Calu3 (cell line): ENCODE results near the gene CDK5RAP1. TPM values are rescaled to one million over a fixed set of nuclear protein-coding genes. Genes with fewer than 3 reads are reported as not detected.

ENCODE experiments used
- BruUV-seq: library from RNA; stranded (reverse); fragments of 400-500 nt; replicated peaks from 2 replicates; lab custom pipeline; 2021; lab: Mats Ljungman, UMichigan
- CTCF ChIA-PET: fragments of 300-600 bp; sonication (Branson Sonifier 250); formaldehyde crosslinking; loops from one replicate; lab custom pipeline; 2022; ENCODE audit warnings: antibody characterized with exemption; lab: Charles Lee
- DNase-seq: peaks from one replicate; pipeline ENCODE4 v3.0.0; 2022
- H3K27ac Mint-ChIP-seq: one replicate; pipeline ENCODE4 v1.8.0; 2022; ENCODE audit warnings: mixed read lengths; ENCODE audit not compliant: unreplicated experiment
- H3K27me3 Mint-ChIP-seq: one replicate; pipeline ENCODE4 v1.8.0; 2022; ENCODE audit warnings: mixed read lengths; ENCODE audit not compliant: unreplicated experiment
- H3K36me3 Mint-ChIP-seq: one replicate; pipeline ENCODE4 v1.8.0; 2022; ENCODE audit warnings: mild to moderate bottlenecking, moderate library complexity, mixed read lengths; ENCODE audit not compliant: insufficient read depth, unreplicated experiment
- H3K4me1 Mint-ChIP-seq: one replicate; pipeline ENCODE4 v1.8.0; 2022; ENCODE audit warnings: mild to moderate bottlenecking, low read depth, mixed read lengths; ENCODE audit not compliant: unreplicated experiment
- H3K4me3 Mint-ChIP-seq: one replicate; pipeline ENCODE4 v1.8.0; 2022; ENCODE audit warnings: mild to moderate bottlenecking, low read depth, moderate library complexity, mixed read lengths; ENCODE audit not compliant: unreplicated experiment
- H3K9me3 Mint-ChIP-seq: one replicate; pipeline ENCODE4 v1.8.0; 2022; ENCODE audit warnings: low read depth, mixed read lengths; ENCODE audit not compliant: unreplicated experiment
- CTCF ChIP-seq: fragments of 200-600 bp; IDR thresholded peaks from one replicate; pipeline ENCODE4 v1.8.0; 2022; ENCODE audit warnings: antibody characterized with exemption; ENCODE audit not compliant: unreplicated experiment
- intact Hi-C: fragments of 100-400 bp; cut with micrococcal nuclease; formaldehyde crosslinking; loops from one replicate; pipeline ENCODE4 v1.10.0; 2022; ENCODE audit not compliant: unreplicated experiment
- total RNA-seq: library from RNA; stranded (reverse); gene quantifications from 2 replicates; pipeline ENCODE4 v1.2.3, GENCODE V29; 2022

CDK5RAP1 gene
- total RNA-seq, 1 experiment from 2014 or later = 65.8 TPM

DNA sequence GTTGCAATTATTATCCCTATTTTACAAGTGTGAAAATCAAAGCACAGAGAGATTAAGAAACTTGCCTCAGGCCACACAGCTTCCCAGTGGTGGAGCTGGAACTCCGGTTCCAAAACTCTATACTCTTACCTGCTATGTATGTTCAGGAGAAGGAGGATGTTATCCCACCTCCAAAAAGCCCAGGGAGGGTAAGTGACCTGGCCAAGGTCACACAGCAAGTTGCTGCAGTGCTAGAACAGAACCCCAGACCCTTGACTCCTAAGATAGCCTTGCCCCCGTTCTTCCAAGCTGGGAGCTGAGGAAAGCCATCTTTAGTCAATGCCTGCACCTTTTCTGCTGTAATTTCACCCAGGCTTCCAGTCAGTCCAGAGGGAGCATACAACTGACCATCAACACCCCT lies 76.0 kb downstream of the CDK5RAP1 start:
- H3K36me3 Mint-ChIP-seq = no peaks in the 10 kb centered on the region
- no peak overlapping the region for H3K4me3 Mint-ChIP-seq
- no TSS peak for BruUV-seq
- H3K27me3 Mint-ChIP-seq = peaks cover 90% of the 10 kb centered on the region
- no peak for TF ChIP-seq CTCF
- no peaks in the 10 kb centered on the region for H3K9me3 Mint-ChIP-seq
- H3K27ac Mint-ChIP-seq = no peak overlapping the region
- intact Hi-C loops = no loop called here
- H3K4me1 Mint-ChIP-seq = no peaks in the 10 kb centered on the region
- CTCF ChIA-PET = interaction anchor here (1.3 kb wide), 1 partner anchor 63 kb away, joined by 3 read pairs; no protein-coding TSS in a partner anchor
- no peak for DNase-seq

GRCh38 chr20:33323236-33323635 lies 78.1 kb downstream of the CDK5RAP1 start:
- H3K4me3 Mint-ChIP-seq = no peak overlapping the region
- no peaks in the 10 kb centered on the region for H3K4me1 Mint-ChIP-seq
- intact Hi-C loops = no loop called here
- H3K36me3 Mint-ChIP-seq = no peaks in the 10 kb centered on the region
- CTCF ChIA-PET = no interaction called here
- no TSS peak for BruUV-seq
- H3K27ac Mint-ChIP-seq = no peak overlapping the region
- peaks cover 81% of the 10 kb centered on the region for H3K27me3 Mint-ChIP-seq
- no peak for DNase-seq
- no peak for TF ChIP-seq CTCF
- H3K9me3 Mint-ChIP-seq = no peaks in the 10 kb centered on the region

GRCh38 chr20:33322456-33322855 lies 78.9 kb downstream of the CDK5RAP1 start:
- no peaks in the 10 kb centered on the region for H3K4me1 Mint-ChIP-seq
- no peaks in the 10 kb centered on the region for H3K36me3 Mint-ChIP-seq
- H3K4me3 Mint-ChIP-seq = no peak overlapping the region
- peaks cover 81% of the 10 kb centered on the region for H3K27me3 Mint-ChIP-seq
- TF ChIP-seq CTCF = no peak
- no peak overlapping the region for H3K27ac Mint-ChIP-seq
- H3K9me3 Mint-ChIP-seq = no peaks in the 10 kb centered on the region
- CTCF ChIA-PET = no interaction called here
- BruUV-seq = no TSS peak
- no peak for DNase-seq
- intact Hi-C loops = no loop called here

DNA sequence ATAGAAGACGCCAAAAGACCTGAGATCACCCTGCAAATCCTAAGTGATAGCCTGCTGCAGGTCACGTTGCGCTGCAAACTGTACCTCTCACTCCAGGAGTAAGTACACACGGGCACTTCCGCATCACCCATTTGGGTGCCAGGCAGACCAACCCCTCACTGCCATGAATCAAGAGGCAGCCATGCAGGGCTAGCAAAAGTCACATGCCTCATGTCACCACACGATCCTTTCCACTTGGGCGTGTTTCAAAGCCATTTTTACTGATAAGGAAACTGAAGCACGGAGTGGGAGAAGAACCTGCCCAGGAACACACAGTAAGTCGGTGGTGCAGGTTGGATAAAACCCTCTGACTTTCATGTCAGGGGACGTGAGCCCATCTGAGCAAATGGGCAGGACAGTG lies 81.3 kb downstream of the CDK5RAP1 start:
- intact Hi-C loops = no loop called here
- CTCF ChIA-PET = no interaction called here
- H3K27ac Mint-ChIP-seq = no peak overlapping the region
- no peaks in the 10 kb centered on the region for H3K36me3 Mint-ChIP-seq
- H3K9me3 Mint-ChIP-seq = no peaks in the 10 kb centered on the region
- no peaks in the 10 kb centered on the region for H3K4me1 Mint-ChIP-seq
- no peak overlapping the region for H3K4me3 Mint-ChIP-seq
- H3K27me3 Mint-ChIP-seq = peaks cover 81% of the 10 kb centered on the region
- no peak for TF ChIP-seq CTCF
- DNase-seq = no peak
- BruUV-seq = no TSS peak
